ENCODE measurements around the gene ASPG.

- TF ChIP-seq EZH2phosphoT487 (IDR thresholded peaks at IDR 0.05; ENCODE audit: borderline replicate concordance, low read depth, low read length) = no peak
- no peak for TF ChIP-seq CTCF (conservative IDR thresholded peaks at IDR 0.05; ENCODE audit: low read length)
These were observed 33.6 kb downstream of the ASPG start for GRCh38 chr14:104119119-104119487.

Data from OCI-LY7 (cell line).